NCI-H748 (cell line): ENCODE results near the gene ZSCAN12.

Experiments
- DNase-seq: peaks from one replicate; lab custom pipeline; 2025; ENCODE audit not compliant: unreplicated experiment; lab: John Stamatoyannopoulos, UW

Gene ZSCAN12

DNA sequence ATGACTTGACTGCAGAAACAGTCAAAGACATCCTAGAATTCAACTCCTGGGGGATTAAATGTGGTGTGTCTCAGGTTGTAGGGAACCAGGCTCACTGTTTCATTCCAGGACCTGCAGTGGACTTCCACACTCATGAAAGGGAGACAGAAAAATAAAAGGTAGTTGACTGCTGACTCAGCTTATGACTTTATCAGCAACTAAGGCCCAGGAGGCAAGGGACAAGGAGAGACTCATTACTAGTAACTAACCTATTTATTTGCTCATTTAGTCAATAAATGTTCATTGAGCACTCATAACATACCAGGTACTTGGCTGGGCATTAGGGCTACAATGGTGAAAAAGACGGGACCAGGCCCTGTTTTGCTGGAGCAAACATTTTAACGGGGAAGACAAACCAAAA is 66.5 kb downstream of the ZSCAN12 start:
- DNase-seq = no peak

DNA sequence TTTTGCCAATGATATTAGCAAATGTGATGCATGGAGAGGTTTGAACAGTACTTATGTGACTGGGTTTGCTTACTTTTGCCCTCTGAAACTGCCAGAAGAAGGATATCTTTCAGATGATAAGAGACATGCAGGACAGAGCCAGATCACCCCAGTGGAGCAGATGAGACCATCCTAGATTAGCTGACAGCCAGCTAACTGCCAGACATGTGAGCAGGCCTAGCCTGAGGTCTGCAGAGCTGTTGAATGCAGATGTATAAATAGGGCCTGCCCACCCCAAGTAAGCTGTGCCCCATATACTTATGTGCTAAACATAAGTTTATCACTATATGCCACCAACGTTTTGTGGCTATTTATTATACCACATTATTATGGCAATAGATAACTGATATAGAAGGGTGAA is 69.5 kb downstream of the ZSCAN12 start:
- DNase-seq = no peak
